HEK293 (cell line): Measurements from ENCODE around the gene GTF2F2.

Source experiments
- CTCF ChIA-PET: fragments of 350-600 bp; formaldehyde crosslinking; extraction: SDS; loops from one replicate; lab custom pipeline; 2021; ENCODE audit warnings: antibody characterized with exemption; lab: Yijun Ruan, JAX
- POLR2A ChIA-PET: fragments of 300-600 bp; formaldehyde crosslinking; extraction: SDS; loops from one replicate; lab custom pipeline; 2020; ENCODE audit warnings: antibody characterized with exemption, inconsistent platforms; lab: Yijun Ruan, JAX
- H3K27ac ChIP-seq: fragments of 200-500 bp; sonication (Bioruptor generic); 2 replicates; pipeline ENCODE4 v1.5.1; 2014; ENCODE audit warnings: low read depth, low read length, control low read depth, inconsistent platforms; ENCODE audit errors: extremely low read depth
- H3K36me3 ChIP-seq, 2 experiments: fragments of 200-500 bp in 1 of 2; sonication (Bioruptor generic) in 1 of 2; 1 replicate in 1 of 2; 2 replicates in 1 of 2; pipeline ENCODE4 v1.5.1; 2014 to 2017; ENCODE audit warnings: inconsistent platforms in 2 of 2, low read length in 2 of 2; ENCODE audit not compliant: control insufficient read depth in 2 of 2, insufficient read depth in 1 of 2
- H3K4me1 ChIP-seq: fragments of 200-500 bp; sonication (Bioruptor generic); 2 replicates; pipeline ENCODE4 v1.5.1; 2014; ENCODE audit warnings: mild to moderate bottlenecking, low read length, inconsistent platforms; ENCODE audit not compliant: control insufficient read depth, insufficient read depth
- H3K4me3 ChIP-seq: 2 replicates; pipeline ENCODE4 v1.5.1; 2011; ENCODE audit warnings: low read depth, mild to moderate bottlenecking, control low read depth, low read length, moderate library complexity
- H3K9me3 ChIP-seq: fragments of 200-500 bp; sonication (Bioruptor generic); 2 replicates; pipeline ENCODE4 v1.5.1; 2014; ENCODE audit warnings: low read depth, low read length, inconsistent platforms; ENCODE audit not compliant: control insufficient read depth, insufficient read depth
- GLI4 ChIP-seq: fragments of 450-650 bp; formaldehyde crosslinking; IDR thresholded peaks from 2 replicates; pipeline ENCODE4 v1.5.1; 2016; ENCODE audit warnings: missing biosample characterization, missing genetic modification characterization
- GLIS1 ChIP-seq: fragments of 450-650 bp; formaldehyde crosslinking; IDR thresholded peaks from 2 replicates; pipeline ENCODE4 v1.5.1; 2016; ENCODE audit warnings: missing biosample characterization, missing genetic modification characterization
- KLF9 ChIP-seq: fragments of 450-650 bp; formaldehyde crosslinking; IDR thresholded peaks from 2 replicates; pipeline ENCODE4 v1.5.1; 2016; ENCODE audit warnings: missing biosample characterization, missing genetic modification characterization, low read depth
- ZNF132 ChIP-seq: fragments of 450-650 bp; formaldehyde crosslinking; IDR thresholded peaks from 2 replicates; pipeline ENCODE4 v1.5.1; 2017; ENCODE audit warnings: missing biosample characterization, missing genetic modification characterization, borderline replicate concordance
- ZNF169 ChIP-seq: fragments of 450-650 bp; formaldehyde crosslinking; IDR thresholded peaks from 2 replicates; pipeline ENCODE4 v1.5.1; 2016; ENCODE audit warnings: missing biosample characterization, missing genetic modification characterization
- ZNF2 ChIP-seq: fragments of 450-650 bp; formaldehyde crosslinking; IDR thresholded peaks from 2 replicates; pipeline ENCODE4 v1.5.1; 2016; ENCODE audit warnings: missing biosample characterization, missing genetic modification characterization
- ZNF214 ChIP-seq: fragments of 450-650 bp; formaldehyde crosslinking; IDR thresholded peaks from 2 replicates; pipeline ENCODE4 v1.5.1; 2017; ENCODE audit warnings: missing biosample characterization, mild to moderate bottlenecking, missing genetic modification characterization, borderline replicate concordance
- ZNF302 ChIP-seq: fragments of 450-650 bp; formaldehyde crosslinking; IDR thresholded peaks from 2 replicates; pipeline ENCODE4 v1.5.1; 2016; ENCODE audit warnings: missing biosample characterization, missing genetic modification characterization, low read depth
- ZNF394 ChIP-seq: fragments of 450-650 bp; formaldehyde crosslinking; IDR thresholded peaks from 2 replicates; pipeline ENCODE4 v1.5.1; 2016; ENCODE audit warnings: missing biosample characterization, missing genetic modification characterization, mild to moderate bottlenecking, moderate library complexity, borderline replicate concordance
- ZNF621 ChIP-seq: fragments of 450-650 bp; formaldehyde crosslinking; IDR thresholded peaks from 2 replicates; pipeline ENCODE4 v1.5.1; 2017; ENCODE audit warnings: missing biosample characterization, missing genetic modification characterization
- ZNF626 ChIP-seq: fragments of 450-650 bp; sonication (Bioruptor Pico); formaldehyde crosslinking; IDR thresholded peaks from 2 replicates; pipeline ENCODE4 v1.5.1; 2018; ENCODE audit warnings: missing biosample characterization, missing genetic modification characterization, inconsistent platforms
- ZNF76 ChIP-seq: fragments of 450-650 bp; formaldehyde crosslinking; IDR thresholded peaks from 2 replicates; pipeline ENCODE4; 2016; ENCODE audit warnings: low read depth, missing biosample characterization, missing genetic modification characterization, borderline replicate concordance
- ZNF777 ChIP-seq: fragments of 450-650 bp; formaldehyde crosslinking; IDR thresholded peaks from 2 replicates; pipeline ENCODE4 v1.5.1; 2017; ENCODE audit warnings: missing biosample characterization, missing genetic modification characterization, borderline replicate concordance
- TF ChIP-seq, protein P1 (sequence below): fragments of 450-650 bp; formaldehyde crosslinking; IDR thresholded peaks from 2 replicates; pipeline ENCODE4 v1.5.1; 2016; ENCODE audit warnings: missing biosample characterization, missing genetic modification characterization
- TF ChIP-seq, protein P2 (sequence below): fragments of 450-650 bp; formaldehyde crosslinking; IDR thresholded peaks from 2 replicates; pipeline ENCODE4 v1.5.1; 2016; ENCODE audit warnings: missing biosample characterization, missing genetic modification characterization

GTF2F2 gene

DNA sequence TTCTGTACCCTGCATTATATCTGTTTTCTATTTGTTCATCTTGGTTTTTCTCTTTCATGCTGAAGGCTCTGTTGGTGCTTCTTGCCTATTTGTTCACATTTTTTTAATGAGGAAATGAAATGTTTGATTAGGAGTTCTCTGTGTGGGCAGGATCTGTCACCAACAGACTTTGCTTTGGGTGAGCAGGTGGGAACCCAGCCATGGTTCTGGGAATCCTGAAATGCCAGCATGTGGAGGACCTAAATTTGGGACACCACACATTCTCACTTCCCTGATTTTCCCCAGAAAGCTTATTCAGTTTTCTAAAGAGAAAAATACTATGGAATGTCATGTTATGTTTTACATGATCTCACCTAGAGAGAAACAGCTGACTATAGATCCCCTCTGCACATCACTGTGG lies 186.7 kb downstream of the GTF2F2 start:
- CTCF ChIA-PET = interaction anchor here (0.8 to 5.2 kb wide), 3 partner anchors 12 to 265 kb away, joined by 4 to 62 read pairs (median 5); no protein-coding TSS in a partner anchor
- Histone ChIP-seq H3K9me3 (no peaks in the 10 kb centered on the region), H3K4me1 (no peaks in the 10 kb centered on the region; the same call in 1 of the 2 replicates), H3K36me3 (no peaks in the 10 kb centered on the region), H3K4me3 (no peak overlapping the region), H3K27ac (no peak overlapping the region)
- TF ChIP-seq, protein P1, sequence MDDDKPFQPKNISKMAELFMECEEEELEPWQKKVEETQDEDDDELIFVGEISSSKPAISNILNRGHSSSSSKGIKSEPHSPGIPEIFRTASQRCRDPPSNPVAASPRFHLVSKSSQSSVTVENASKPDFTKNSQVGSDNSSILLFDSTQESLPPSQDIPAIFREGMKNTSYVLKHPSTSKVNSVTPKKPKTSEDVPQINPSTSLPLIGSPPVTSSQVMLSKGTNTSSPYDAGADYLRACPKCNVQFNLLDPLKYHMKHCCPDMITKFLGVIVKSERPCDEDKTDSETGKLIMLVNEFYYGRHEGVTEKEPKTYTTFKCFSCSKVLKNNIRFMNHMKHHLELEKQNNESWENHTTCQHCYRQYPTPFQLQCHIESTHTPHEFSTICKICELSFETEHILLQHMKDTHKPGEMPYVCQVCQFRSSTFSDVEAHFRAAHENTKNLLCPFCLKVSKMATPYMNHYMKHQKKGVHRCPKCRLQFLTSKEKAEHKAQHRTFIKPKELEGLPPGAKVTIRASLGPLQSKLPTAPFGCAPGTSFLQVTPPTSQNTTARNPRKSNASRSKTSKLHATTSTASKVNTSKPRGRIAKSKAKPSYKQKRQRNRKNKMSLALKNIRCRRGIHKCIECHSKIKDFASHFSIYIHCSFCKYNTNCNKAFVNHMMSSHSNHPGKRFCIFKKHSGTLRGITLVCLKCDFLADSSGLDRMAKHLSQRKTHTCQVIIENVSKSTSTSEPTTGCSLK = no peak
- no peak for TF ChIP-seq ZNF626 (tag by site-specific recombination)
- TF ChIP-seq KLF9 = no peak
- no peak for TF ChIP-seq ZNF214 (tag by site-specific recombination)
- TF ChIP-seq ZNF132 (tag by site-specific recombination) = no peak
- TF ChIP-seq ZNF169 (tag by site-specific recombination) = no peak
- no peak for TF ChIP-seq ZNF2 (tag by site-specific recombination)
- TF ChIP-seq GLIS1 (tag by site-specific recombination) = no peak
- no peak for TF ChIP-seq ZNF76
- no peak for TF ChIP-seq ZNF777 (tag by site-specific recombination)
- no peak for TF ChIP-seq GLI4 (tag by site-specific recombination)
- POLR2A ChIA-PET = no interaction called here

DNA sequence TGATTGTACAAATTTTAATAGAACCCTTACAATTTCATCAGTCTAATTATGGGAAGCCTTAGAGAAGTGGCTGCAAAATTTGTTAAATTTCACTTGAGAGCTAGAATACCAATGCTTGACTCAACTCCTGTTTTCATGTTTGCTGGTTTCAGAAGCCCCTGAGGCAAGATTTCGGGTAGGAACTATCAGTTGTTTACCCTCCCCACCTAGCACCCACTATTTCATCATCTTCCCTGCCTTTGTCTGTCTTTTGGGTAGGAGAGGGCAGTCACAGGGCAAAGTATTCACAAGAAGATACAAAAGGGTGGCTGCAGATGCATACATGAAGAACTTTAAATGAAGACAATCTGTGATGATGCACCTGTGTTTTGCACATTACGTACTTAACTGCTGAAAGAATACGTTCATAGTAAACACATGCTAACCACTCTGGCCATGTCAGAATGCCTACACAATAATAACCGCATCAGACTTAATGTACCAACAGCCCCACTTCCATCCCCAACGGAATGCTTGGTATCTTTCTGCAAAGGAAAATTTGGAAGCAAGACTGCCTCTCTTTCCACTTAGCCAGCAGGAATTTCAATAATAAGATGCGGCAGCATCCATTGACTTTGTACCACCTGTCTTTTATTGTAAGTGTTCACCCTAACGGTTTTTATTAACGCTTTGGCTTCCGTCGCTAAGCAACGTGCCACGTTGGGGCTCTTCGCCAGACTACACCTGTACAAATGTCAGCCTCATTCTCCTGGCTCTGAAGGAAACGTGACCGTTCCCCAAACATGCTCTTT lies 190.2 kb downstream of the GTF2F2 start:
- no peak overlapping the region for H3K27ac ChIP-seq
- no peaks in the 10 kb centered on the region for H3K36me3 ChIP-seq
- POLR2A ChIA-PET = interaction anchor here (0.6 kb wide), 1 partner anchor 302 kb away, joined by 3 read pairs; no protein-coding TSS in a partner anchor
- no peaks in the 10 kb centered on the region; the same call in 1 of the 2 replicates for H3K4me1 ChIP-seq
- TF ChIP-seq, protein P2, sequence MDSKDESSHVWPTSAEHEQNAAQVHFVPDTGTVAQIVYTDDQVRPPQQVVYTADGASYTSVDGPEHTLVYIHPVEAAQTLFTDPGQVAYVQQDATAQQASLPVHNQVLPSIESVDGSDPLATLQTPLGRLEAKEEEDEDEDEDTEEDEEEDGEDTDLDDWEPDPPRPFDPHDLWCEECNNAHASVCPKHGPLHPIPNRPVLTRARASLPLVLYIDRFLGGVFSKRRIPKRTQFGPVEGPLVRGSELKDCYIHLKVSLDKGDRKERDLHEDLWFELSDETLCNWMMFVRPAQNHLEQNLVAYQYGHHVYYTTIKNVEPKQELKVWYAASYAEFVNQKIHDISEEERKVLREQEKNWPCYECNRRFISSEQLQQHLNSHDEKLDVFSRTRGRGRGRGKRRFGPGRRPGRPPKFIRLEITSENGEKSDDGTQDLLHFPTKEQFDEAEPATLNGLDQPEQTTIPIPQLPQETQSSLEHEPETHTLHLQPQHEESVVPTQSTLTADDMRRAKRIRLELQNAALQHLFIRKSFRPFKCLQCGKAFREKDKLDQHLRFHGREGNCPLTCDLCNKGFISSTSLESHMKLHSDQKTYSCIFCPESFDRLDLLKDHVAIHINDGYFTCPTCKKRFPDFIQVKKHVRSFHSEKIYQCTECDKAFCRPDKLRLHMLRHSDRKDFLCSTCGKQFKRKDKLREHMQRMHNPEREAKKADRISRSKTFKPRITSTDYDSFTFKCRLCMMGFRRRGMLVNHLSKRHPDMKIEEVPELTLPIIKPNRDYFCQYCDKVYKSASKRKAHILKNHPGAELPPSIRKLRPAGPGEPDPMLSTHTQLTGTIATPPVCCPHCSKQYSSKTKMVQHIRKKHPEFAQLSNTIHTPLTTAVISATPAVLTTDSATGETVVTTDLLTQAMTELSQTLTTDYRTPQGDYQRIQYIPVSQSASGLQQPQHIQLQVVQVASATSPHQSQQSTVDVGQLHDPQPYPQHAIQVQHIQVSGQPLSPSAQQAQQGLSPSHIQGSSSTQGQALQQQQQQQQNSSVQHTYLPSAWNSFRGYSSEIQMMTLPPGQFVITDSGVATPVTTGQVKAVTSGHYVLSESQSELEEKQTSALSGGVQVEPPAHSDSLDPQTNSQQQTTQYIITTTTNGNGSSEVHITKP (tag by site-specific recombination) = peak; percentile 86
- TF ChIP-seq ZNF2 (tag by site-specific recombination) (peak; percentile 33; the same call in 1 of the 2 replicates), ZNF394 (no peak)
- no peaks in the 10 kb centered on the region for H3K9me3 ChIP-seq
- no peak overlapping the region for H3K4me3 ChIP-seq
- CTCF ChIA-PET = interaction anchor here (0.5 to 5.2 kb wide), 8 partner anchors 23 to 842 kb away, joined by 3 to 62 read pairs (median 3); no protein-coding TSS in a partner anchor

DNA sequence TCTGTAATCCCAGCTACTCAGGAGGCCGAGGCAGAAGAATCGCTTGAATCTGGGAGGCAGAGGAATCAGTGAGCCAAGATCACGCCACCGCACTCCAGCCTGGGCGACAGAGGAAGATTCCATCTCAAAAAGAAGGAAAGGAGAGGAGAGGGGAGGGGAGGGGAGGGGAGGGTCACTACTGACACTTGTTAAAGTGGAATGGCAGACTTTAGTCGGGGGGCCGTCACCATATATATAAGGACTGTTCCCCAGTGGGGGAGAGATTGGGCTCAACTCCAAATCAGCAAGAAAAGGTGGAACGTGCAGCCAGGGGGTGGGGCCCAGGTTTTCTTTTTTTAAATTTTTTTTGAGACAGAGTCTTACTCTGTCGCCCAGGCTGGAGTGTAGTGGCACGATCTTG lies 194.5 kb downstream of the GTF2F2 start:
- ChIA-PET POLR2A (no interaction called here), CTCF (no interaction called here)

More for the DNA sequence above, 194.5 kb downstream of the GTF2F2 start:
- H3K4me1 ChIP-seq = no peaks in the 10 kb centered on the region
- no peak overlapping the region for H3K4me3 ChIP-seq
- H3K36me3 ChIP-seq = no peaks in the 10 kb centered on the region
- TF ChIP-seq ZNF621 (tag by site-specific recombination) (no peak), ZNF302 (tag by site-specific recombination) (no peak)
- no peak overlapping the region for H3K27ac ChIP-seq
- H3K9me3 ChIP-seq = no peaks in the 10 kb centered on the region
